Caki2 (cell line): ENCODE data around the gene TSC2. TPM values are rescaled to one million over a fixed set of nuclear protein-coding genes. Genes with fewer than 3 reads are reported as not detected.
A peak's percentile ranks its signal among the peaks of the same experiment; 100 is the strongest.

ENCODE experiments used
- DNase-seq: peaks from one replicate; pipeline ENCODE4 v3.0.0-alpha.2; 2015; ENCODE audit warnings: low read depth
- in situ Hi-C: cut with HindIII; loops from 2 replicates; pipeline ENCODE4 v1.10.0; 2016; ENCODE audit warnings: low sequenced_read_pairs, low pct_unique_long_range_greater_than_20kb, mixed read lengths
- total RNA-seq: library from RNA; depleted of rRNA; stranded (reverse); fragments of >200 nt; shearing (Covaris generic); gene quantifications from 2 replicates; pipeline ENCODE4 v1.2.3, GENCODE V29; 2014; ENCODE audit warnings: low replicate concordance

The TSC2 gene
- total RNA-seq, 1 experiment from 2014 or later, result 31.5 TPM

DNA sequence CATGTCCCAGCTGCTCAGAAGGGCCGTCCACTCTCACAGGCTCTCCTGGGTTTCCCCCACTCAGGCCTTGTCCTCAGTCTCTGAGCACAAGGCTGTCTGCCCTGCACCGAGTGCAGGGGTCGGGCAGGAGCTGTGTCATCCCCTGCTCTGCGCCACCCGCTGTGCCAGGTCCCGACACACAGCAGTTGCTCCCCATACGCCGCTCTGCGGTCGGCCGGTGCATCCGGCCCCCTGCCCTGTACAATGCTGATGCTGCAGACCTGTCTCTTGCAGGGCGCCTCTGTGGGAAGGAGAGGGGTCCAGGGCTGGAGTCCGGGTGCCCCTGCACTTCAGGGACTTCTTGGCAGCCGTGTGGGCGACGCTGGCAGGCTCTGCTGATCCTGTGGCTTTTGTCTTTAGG lies 6.1 kb downstream of the TSC2 start:
- in situ Hi-C loops, result no loop called here
- no peak for DNase-seq

DNA sequence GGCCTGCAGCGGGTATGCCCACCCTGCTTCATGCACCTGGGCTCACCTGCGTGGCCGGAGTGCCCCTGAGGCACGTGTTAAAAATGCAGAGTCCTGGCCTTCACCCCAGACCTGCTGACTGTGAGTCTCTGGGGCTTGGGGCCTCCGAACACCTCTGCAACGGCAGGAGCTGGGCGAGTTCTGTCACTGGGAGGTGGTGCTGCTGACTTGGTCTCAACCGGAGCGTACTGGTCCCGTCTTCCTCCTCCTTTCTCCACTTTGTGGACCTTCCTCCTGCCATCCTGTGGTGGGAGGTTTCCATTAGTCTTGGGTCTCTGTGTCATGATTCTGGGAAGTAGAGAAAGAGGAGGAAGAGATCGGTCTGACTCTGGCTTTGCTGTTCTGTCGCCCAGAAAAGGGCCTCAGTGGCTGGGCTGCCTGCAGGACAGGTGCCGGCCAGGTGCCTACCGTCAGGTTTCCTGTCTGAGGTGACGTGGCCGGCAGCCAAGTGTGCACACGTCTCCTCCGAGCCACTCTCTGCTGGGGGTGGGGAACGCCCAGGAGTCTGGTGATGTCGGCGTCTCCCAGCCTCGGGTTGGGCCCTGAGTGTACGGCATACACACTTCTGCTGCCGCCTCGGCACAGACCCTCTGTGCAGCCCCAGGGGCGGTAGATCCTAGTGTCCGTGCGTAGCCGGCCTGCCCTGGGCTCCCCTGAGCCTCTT lies 6.9 kb downstream of the TSC2 start:
- in situ Hi-C loops, result no loop called here
- DNase-seq, result no peak

DNA sequence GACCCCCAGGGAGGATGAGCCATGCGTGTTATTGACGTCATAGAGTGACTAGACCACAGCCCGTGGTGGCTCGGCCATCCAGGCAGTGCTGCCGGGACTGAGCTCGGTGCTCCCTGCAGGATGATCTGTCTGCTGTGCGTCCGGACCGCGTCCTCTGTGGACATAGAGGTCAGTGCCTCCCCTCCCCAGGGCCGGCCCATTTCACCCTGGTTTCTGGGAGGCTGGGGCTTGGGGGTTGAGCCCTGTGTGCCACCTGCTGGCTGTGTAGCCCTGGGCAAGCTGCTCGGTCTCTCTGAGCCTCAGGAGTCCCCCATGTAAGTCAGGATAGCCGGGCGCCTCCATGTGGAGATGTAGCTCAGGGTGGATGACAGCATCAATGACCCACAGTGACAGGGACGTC lies 8.3 kb downstream of the TSC2 start:
- DNase-seq, result no peak
- in situ Hi-C loops, result no loop called here

DNA sequence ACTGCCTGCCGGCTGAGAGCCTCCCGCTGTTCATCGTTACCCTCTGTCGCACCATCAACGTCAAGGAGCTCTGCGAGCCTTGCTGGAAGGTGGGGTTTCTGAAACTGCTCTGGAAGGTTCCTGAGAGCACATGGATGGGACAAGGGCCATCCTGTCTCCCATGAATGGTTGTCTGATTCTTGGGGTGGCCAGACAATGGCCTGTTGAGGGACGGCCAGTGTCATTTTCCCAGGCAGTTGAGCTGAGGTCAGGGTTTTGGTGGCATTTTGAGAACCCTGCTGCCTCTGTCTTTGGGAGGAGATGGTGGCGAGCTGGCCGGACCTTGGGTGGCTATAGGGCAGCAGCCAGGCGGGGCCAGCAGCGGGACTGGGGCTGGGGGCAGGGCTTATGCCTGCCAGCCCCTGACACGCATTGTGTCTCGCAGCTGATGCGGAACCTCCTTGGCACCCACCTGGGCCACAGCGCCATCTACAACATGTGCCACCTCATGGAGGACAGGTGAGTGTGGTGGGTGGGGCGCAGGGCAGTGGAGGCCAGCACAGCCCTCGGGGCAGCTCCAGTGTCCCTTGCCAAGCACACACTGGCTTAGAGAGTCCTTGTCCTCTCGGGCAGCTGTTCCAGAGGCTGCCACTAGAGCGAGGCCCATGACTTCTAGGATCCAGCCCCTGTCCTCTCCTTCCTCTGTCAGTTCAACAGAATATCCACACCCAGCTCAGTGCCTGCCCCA lies 9.1 kb downstream of the TSC2 start:
- in situ Hi-C loops, result no loop called here
- no peak for DNase-seq

DNA sequence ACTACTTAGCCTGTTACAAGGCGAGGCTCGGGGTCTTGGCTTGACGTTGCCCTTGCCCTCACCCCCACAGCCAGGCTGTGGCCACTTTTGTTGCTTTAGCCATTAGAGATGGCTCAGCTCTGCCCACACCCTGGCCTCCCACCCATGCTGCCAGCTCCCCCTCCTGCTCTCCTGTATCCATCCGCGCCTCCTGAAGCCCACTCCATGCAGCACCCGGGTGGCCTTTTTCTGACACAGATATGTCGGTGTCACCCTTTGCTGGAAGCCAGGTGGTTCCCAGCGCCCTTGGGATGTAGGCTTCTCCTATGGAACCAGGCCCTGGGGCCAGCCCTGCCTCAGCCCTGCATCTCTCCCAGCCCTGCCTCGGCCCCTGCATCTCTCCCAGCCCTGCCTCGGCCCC lies 9.7 kb downstream of the TSC2 start:
- DNase-seq, result no peak
- in situ Hi-C loops, result no loop called here

DNA sequence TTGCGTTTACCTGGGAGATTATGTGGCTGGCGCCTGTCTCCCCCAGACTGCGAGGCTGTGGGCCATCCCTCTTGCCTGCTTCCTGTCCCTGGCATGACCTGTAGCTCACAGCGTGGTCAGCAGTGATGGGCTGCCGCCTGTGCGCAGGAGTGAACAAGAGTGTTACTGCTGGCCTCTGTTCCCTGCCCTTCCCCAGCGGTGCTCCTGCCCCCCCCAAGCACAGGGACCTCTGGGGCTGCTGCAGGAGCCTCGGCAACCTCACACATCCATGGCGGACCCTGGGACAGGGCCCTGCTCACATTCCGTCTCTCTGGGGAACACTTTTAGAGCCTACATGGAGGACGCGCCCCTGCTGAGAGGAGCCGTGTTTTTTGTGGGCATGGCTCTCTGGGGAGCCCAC lies 10.6 kb downstream of the TSC2 start:
- no peak for DNase-seq
- in situ Hi-C loops, result no loop called here

DNA sequence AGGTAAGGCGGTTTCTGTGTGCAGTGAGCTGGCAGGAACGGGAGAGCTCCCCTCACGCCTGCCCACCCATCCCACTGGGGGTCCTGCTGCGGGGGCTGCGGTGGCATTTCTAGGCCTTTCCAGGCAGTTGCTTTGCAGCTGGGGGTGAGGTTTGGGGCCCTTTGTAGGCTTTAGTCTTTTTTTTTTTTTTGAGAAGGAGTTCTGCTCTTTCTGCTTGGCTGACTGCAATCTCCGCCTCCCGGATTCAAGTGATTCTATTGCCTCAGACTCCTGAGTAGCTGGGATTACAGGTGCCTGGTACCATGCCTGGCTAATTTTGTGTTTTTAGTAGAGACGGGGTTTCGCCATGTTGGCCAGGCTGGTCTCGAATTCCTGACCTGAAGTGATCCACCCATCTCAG lies 11.1 kb downstream of the TSC2 start:
- in situ Hi-C loops, result no loop called here
- peak; percentile 39 for DNase-seq

DNA sequence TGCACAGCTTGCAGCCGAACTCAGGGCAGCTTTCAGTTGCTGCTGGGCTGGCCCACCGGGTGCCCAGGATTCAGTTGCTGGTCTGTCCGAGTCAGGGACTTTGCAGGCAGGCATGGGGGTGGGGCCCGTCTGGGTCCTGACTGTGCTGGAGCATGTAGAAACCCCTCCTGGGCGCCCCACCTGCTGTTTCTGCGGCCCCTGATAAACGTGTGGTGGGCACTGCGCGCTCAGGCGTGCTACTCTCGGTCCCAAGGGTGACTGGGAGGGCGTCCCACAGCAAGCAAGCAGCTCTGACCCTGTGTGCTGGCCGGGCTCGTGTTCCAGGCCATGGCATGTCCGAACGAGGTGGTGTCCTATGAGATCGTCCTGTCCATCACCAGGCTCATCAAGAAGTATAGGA lies 12.6 kb downstream of the TSC2 start:
- in situ Hi-C loops, result no loop called here
- no peak for DNase-seq

DNA sequence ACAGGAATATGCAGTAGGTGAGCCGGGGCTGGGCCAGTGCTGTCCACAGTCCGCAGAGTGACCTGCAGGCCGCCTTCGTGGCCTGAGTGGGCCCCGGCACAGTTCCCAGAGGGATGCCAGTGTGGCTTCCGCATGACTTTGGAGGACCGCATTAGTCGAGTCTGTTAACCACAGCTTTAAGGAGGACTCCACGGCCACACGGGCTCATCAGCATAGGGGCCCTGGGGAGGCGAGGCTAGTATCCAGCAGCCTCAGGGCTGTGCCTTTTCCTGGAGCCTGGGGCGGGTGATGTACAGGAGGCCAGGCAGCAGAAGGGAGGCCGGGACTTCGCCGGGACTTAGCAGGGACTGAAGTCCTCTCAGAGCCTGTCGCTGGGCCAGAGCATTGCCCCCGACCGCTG lies 13.2 kb downstream of the TSC2 start:
- in situ Hi-C loops, result no loop called here
- DNase-seq, result no peak

DNA sequence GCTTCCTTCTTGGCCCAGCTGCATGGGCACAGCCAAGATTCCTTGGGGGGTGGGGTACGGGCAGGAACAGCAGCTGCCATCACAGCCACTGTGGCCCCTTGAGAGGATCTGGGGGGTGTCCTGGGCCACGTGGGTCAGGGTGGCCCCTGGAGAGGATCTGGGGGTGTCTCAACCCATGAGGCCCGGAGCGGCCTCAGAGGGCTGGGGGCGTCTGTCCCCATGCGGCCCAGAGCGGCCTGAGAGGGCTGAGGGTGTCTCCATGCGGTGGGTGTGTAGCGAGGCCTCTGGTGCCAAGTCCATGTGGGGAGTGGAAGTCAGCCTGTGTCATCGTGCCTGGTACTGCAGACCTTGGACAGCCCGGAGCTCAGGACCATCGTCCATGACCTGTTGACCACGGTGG lies 13.7 kb downstream of the TSC2 start:
- in situ Hi-C loops, result no loop called here
- no peak for DNase-seq

DNA sequence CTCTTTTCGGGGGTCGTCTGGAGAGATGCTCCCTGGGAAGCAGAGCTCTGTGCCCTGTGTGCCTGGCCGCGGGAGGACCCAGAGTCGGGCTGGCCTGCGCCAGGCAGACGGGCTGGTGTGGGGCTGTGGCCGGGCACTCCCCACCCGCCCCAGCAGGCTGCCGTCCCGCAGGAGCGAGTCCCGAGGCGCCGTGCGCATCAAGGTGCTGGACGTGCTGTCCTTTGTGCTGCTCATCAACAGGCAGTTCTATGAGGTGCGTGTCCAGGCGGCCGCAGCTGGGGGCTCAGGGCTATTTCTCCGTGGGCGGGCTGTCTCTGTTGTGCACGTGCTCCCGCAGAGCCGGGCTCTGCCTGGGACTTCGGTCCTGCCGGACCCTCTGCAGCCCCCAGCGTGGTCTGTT lies 15.0 kb downstream of the TSC2 start:
- in situ Hi-C loops, result no loop called here

DNA sequence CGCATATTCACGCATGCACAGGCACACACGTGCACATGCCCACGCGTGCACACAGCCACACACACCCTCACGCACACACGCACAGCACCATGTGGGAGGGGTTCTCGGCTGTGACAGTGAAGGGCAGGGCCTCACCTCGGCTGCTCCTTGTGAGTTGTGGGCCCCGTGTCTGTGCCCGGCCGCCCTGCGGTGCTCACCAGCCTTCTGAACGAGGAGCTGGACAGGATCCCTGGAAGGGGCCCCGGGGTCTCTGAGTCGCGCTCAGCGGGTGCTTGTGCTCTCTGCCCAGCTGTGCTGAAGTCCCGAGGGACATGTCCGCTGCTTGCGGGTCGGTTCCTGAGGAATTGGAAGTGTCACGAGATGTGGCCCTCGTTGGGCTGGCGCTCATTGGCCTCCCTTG lies 16.1 kb downstream of the TSC2 start:
- in situ Hi-C loops, result no loop called here
- DNase-seq, result no peak

More for the DNA sequence above, 15.0 kb downstream of the TSC2 start:
- DNase-seq, result no peak

DNA sequence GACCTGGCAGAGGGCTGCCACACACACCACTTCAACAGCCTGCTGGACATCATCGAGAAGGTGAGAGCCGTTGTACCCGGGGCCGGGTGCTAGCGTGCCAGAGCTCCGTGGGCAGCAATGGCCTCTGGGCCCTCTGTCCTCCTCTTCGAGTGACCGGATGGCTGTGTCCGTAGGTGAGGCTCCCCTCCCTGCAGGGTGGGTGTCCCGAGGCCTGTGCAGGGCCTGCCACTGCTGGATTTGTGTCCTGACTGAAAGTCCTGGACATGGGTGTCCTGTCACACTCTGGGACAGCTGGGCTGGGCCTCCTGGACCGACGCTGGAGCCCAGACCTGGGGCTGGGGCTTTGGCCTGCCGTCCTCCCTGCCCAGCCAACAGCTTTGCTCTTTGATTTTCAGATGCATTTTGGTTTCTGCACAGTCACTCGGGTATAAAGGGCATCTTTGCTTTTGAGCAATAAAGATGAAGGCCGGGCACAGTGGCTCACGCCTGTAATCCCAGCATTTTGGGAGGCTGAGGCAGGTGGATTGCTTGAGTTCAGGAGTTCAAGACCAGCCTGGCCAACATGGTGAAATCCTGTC lies 16.7 kb downstream of the TSC2 start:
- in situ Hi-C loops, result no loop called here
- no peak for DNase-seq

DNA sequence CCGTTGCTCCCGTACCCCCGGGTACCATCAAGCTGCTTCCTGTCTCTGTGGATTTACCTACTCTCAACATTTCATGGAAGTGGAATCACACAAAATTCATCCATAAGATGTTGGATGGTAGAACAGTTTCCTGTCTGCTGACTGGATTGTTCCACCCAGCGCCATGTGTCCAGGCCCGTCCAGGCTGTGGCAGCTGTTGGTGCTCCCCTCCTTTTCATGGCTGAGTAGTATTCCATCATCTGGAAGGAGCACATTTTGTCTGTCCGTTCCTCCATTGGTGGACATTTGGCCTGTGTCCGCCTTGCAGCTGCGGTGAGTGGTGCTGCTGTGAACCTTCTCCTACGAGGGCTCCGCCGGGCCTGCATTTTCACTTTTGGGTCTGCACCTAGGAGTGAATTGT lies 18.4 kb downstream of the TSC2 start:
- DNase-seq, result no peak
- in situ Hi-C loops, result no loop called here

DNA sequence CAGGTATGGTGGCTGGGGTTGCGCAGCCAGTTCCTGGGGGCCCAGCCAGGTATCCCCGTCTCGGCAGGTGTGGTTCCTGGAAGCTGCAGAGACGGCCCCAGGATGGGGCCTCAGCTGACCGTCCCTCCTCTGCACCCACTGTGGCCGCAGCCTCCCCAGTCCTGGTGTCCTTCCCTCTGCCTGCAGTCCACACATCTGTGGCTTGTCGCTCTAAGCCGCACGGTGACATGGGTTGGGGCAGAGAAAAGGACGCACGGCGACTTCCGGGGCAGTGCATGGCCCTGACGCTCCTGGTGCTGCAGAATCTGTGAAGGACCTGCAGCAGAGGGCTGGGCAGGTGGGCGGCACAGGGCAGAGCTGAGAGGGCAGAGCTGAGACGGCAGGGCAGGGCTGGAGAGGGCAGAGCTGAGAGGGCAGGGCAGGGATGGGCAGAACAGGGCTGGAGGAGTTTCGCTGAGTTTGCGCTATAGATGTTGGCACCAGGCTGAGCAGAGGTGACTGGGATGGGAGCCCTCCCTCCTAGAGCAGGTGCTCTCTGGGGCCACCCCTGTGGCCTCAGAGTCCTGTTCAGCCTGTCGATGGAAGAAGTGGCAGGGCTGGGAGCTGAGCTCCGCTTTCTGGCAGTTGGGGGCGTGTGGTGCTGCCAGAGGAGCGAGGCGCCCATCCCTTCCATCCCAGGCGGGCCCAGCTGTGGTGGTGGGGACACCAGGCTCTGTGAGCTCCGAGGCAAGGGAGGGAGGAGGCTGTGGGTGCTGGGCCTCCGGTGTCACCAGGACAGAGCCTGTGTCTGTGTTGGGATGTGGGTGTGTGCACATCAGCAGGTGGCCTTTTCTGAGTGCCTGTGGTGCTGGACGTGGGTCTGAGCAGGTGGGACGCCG lies 23.0 kb downstream of the TSC2 start:
- in situ Hi-C loops, result no loop called here
- no peak for DNase-seq

DNA sequence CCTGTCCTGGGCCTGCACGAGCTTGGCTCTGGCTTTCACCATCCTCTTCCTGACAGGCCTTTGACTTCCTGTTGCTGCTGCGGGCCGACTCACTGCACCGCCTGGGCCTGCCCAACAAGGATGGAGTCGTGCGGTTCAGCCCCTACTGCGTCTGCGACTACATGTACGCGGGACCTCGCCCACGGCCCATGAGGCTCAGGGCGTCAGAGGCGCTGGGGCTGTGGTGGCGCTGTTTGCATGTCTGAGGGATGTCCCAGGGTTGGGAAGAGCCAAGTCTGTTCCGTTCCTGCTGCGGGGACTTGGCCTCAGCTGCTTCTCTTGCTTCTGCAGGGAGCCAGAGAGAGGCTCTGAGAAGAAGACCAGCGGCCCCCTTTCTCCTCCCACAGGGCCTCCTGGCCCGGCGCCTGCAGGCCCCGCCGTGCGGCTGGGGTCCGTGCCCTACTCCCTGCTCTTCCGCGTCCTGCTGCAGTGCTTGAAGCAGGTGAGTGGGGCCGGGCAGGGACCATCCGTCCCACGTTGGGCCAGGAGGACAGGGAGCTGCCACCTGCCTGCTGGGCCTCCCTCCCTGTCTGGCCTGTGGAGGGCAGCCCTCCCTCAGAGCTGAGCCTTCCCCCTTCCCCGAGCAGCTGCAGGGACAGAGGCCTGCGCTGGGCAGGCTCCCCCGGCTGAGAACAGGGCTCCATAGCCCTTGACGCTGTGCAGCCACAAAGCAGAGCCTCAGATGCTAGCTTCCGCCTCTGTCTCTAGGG lies 23.8 kb downstream of the TSC2 start:
- in situ Hi-C loops, result no loop called here
- no peak for DNase-seq

DNA sequence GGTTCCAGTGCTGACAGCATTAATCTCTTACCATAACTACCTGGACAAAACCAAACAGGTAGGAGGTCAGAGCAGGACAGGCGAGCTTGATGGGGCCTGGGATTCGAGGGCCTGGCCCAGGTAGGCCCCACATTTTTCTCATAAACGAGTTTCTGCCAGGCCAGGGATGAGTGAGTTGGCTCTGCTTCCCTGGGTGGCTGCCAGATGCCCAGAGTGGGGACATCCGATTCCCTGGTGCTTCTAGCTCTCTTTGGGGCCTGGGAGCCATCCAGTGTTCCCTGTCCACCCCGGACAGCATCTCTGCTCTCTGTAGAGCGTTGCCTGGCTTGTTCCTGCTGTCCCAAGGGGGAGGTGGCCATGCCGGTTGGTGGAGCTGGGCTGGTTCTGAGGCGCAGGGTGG lies 25.1 kb downstream of the TSC2 start:
- in situ Hi-C loops, result no loop called here
- DNase-seq, result no peak

DNA sequence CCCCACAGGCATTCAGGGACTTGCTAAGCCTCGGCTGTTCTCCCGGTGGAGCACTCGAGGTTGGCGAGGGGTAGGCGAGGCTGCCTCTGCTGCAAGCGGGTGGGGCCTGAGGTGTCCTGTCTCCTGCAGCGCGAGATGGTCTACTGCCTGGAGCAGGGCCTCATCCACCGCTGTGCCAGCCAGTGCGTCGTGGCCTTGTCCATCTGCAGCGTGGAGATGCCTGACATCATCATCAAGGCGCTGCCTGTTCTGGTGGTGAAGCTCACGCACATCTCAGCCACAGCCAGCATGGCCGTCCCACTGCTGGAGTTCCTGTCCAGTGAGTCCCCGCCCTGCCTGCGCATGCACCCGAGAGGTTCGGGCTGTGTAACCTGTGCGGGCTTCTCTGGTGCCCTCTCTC lies 26.3 kb downstream of the TSC2 start:
- no peak for DNase-seq
- in situ Hi-C loops, result no loop called here
